NOMO-1 treated with DMSO at 0.1 percent for 48 hours (cell line): ENCODE results near the gene CROT.
A peak's percentile ranks its signal among the peaks of the same experiment; 100 is the strongest.
"Not testable (repeated sequence)": the region's sequence is repeated elsewhere in the genome, so short reads cannot be mapped to it uniquely, and the experiment has no call there.

Experiments used
- DNase-seq: peaks from one replicate; lab custom pipeline; 2025; ENCODE audit not compliant: unreplicated experiment; lab: John Stamatoyannopoulos, UW

Gene CROT, protein sequence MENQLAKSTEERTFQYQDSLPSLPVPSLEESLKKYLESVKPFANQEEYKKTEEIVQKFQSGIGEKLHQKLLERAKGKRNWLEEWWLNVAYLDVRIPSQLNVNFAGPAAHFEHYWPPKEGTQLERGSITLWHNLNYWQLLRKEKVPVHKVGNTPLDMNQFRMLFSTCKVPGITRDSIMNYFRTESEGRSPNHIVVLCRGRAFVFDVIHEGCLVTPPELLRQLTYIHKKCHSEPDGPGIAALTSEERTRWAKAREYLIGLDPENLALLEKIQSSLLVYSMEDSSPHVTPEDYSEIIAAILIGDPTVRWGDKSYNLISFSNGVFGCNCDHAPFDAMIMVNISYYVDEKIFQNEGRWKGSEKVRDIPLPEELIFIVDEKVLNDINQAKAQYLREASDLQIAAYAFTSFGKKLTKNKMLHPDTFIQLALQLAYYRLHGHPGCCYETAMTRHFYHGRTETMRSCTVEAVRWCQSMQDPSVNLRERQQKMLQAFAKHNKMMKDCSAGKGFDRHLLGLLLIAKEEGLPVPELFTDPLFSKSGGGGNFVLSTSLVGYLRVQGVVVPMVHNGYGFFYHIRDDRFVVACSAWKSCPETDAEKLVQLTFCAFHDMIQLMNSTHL

DNA sequence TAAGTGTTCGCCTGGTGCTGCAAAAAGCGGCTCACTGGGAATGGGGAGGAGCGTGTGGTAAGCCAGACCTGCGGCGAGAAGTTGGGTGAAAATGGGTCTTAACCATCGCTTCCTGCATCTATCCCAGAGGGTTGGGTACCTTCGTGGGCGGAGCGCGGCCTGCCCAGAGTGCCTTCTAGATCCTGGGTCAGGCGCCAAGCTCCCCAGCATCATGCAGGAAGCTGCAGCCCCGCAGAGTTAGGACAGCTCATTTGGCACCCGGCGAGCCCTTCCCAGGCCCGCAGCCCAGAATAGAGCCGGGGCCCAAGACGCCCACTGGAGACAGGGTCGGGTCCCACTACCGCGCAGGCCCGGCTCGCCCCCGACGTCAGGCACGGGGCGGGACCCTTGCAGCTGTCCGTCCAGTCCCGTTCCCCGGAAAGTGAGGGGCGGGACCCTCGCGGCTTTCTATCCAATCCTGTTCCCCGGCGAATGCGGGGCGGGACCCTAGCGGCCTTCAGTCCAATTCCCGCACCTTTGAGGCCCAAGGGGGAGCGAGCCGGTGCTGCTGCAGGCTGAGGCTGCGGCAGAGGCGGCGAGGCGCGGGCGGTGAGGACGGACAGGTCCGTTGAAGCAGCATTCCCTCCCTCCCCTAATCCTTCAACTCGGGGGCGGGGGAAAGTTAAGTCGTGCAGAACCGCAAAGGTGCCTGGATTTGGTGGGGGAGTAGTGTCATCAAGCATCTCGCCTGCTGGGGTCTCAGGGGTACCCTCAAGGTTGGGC lies at the start of gene CROT:
TSS of gene CROT (plus strand) at position 499 of the 762 bp plus-strand sequence. CDS start 3,405 bp downstream, outside the sequence.
- DNase-seq, result peak; percentile 99

DNA sequence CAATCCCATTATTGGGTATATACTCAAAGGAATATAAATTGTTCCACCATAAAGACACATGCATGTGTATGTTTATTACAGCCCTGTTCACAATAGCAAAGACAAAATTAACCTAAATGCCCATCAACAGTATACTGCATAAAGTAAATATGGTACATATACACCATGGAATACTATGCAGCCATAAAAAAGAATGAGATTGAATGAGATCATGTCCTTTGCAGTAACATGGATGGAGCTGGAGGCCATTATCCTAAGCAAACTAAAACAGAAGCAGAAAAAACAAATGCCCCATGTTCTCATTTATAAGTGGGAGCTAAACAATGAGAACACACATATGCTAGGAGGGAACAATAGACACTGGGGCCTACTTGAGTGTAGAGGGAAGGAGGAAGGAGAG lies 44.7 kb upstream of the CROT start:
- no peak for DNase-seq

DNA sequence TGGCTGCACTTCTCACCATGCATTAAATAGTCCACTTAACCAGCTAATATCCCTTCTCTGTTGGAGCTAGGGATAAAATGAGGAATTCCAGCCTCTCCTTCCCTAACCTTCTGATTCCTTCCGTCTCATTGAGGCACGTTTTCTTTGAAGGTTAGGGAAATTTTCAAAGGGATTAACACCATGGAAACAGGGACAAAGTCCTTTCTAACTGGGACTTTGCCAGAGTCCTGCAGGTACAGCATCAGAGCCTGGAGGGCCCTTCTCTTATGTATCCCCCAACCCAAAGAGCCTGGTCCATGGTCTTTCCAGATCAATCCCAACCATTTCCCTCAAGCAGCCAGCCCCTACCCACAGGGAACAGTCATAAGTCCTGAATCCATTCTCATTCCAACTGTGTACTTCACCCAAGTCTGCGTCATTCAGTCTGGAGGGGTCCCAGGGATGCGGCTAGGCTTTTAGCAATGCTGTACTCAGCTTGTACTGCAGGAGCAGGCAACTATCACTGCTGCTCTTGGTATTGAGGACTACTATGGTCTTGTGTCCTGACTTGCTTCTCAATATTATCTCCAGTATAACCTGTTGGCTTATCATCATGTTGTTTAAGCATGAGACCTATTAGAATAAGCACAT lies 34.6 kb upstream of the CROT start:
- DNase-seq, result no peak

DNA sequence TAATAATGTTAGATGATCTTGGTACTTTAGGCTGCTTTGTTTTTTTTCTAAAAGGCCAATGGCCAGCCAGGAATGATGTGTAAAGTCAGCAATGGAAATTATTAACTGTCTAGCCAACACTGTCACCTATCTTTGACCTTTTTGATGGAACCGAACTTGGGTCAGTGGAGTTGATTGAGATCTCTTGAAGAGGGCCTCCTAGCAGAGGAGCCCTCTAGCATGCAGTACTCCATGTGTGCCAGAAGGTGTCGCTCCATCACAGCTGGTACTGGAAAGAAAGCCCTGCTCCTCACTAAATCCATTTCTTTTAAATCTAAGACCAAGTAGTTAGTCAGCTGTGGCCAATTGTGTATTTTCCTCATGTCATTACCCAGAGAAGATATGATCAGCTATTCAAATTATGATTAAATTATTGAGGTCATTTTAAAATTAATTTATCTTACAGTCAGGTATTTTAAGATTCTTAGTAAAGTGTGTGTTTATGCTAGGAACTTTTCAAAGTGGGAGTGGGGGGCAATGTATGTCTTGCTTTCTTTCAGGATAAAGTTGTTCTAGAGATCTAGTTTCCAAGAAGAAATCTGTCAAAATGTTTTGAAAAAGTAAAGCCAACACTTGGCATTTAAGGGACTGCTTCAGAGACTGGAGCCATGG lies 33.1 kb upstream of the CROT start:
- DNase-seq, result peak; percentile 85

DNA sequence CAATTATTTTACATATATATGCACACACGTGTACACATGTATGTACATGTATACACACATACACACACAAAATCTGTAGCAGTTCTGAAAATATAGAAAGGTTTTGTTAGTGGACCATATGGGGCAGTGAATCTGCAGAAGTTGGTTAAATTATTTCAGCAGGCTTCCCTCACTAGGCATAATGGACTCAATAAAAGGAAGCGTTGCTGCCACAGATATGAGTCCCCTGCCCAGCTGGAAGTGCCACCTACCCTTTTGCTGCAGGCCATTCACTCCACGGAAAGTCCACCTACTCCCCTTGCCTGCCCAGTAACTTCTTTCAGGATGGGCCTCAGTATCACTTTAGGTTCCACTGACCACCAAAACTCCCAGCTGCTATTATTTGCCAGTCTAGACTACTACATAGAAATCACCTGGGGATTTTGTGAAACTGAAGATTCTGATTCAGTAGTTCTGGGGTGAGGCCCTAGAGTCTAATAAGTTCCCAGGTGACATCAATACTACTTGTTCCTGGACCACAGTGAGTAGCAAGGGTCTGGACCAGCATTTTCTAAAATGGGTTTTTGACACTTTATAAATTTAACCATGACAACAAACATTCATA lies 29.3 kb upstream of the CROT start:
- no peak for DNase-seq

DNA sequence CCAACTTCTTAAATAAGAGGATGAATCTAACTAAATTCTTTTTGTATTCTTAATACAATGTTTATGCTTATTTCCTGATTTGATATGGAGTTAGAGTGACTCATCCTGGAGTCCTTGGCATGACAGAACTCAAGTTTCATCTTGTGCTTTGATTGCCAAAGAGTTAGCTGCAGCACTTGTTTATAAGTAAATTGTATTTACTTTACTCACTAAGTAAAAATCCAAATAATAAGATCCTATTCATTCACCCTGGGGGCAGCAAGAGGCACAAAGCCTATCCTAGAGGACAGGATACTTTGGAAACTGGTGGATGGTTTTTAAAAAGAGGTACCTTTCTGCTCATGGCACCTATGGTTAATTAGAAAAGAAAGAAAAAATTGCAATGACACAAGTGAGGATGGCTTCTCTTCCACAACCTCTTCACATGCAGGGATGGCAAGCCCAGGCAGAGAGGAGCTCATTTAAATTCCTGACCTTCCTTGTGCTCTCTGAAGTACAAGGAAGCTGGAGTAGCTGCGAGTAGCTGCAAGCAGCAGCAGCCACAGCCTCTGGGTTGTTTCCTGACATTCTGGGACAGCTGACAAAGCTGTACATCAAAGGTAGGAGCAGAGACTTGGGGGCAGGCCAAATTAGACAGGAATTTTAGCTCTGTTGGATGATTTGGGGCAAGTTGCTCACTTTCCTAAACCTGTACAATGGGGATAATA lies 28.5 kb upstream of the CROT start:
- DNase-seq, result no peak

DNA sequence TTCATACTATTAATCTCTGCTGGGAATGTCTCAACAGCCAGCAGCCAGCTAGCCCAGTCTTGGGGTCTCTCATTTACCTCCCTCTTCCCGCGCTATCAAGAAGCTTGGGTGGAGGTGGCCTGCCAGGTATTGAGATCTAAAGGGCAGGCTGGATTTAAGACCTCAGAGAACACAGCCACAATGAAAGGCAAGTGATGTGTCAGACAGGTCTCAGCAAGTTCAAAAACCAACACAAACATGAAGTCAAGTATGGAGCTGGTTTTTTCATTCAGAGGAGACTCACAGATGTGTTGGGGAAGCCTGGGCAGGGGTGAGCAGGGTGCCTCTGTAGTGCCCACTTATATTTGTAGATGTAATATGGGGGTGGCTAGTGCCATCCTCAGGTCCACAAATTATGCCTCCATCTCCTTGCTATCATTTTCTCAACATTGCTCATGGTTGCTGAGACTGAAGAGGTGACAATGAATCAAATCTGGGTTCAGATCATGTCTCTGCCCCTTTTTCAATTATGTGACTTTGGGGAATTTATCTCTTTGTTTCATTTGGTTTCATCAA lies 27.7 kb upstream of the CROT start:
- no peak for DNase-seq

DNA sequence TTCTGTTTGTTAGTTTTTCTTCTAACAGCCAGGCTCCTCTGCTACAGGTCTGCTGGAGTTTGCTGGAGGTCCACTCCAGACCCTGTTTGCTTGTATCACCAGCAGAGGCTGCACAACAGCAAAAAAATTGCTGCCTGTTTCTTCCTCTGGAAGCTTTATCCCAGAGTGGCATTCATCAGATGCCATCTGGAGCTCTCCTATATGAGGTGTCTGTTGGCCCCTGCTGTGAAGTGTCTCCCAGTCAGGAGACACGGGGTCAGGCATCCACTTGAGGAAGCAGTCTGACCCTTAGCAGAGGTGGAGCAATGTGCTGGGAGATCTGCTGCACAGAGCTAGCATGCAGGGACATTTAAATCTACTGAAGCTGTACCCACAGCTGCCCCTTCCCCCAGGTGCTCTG lies 26.7 kb upstream of the CROT start:
- DNase-seq, result no peak

DNA sequence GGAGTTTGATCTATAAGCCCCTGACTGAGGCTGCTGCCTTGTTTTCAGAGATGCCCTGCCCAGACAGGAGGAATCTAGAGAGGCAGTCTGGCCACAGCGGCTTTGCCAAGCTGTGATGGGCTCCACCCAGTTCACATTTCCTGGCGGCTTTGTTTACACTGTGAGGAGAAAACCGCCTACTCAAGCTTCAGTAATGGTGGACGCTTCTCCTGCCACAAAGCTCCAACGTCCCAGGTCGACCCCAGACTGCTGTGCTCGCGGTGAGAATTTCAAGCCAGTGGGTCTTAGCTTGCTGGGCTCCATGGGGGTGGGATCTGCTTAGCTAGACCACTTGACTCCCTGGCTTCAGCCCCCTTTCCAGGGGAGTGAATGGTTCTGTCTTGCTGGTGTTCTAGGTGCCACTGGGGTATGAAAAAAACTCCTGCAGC lies 26.3 kb upstream of the CROT start:
- DNase-seq, result not testable (repeated sequence)

DNA sequence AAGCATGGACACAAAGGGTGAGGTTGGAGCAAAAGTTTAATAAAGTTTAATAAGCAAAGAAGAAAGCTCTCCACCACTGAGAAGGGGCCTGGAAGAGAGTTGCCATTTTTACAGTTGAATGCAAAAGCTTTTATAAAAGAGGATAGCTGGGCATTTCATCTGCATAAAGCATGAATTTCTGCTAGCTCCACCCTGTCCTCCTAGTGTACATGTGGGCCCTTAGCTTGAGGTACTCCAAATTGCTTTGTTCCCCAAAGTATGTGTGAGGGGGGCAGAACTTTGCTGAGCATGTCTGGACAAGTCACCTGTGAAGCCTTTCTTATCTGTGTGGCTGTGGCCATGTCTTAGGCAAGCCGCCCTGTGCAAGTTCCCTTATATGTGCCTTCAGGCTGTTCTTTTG lies 22.6 kb upstream of the CROT start:
- DNase-seq, result no peak

DNA sequence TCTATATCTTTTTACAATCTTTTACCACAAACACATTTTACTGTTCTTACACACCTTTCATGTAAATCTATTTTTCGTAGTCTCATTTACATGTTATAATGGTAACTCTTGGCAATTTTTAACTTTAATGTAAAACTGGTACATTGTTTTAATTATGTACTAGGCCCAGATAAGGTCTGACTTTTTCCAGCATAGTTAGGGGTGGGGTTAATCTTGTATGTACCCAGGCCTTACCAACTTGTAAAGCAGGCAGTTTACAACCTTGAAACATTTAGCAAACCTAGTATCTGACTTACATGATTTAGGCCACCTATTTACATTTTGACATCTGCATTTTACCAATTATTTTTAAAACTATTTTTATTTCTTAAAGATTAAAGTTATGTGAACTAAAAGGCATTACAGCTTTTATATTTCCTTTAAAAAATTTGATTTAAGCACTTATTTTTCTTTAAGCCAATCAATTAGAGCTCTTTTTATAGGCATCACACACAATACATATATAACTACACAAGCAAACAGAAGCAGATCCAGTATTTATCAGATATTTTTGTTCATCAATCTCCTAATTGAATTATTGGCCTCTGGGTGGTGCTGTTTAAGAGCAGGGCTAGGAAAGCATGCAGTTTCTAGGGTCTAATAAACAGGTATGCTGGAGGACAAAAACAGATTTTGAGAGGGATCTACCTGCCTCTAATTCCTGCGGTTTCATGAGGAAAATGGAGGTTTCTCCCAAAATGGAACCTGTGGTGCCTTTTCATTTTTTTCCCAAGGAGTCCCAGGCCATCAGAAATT lies 19.7 kb upstream of the CROT start:
- no peak for DNase-seq

DNA sequence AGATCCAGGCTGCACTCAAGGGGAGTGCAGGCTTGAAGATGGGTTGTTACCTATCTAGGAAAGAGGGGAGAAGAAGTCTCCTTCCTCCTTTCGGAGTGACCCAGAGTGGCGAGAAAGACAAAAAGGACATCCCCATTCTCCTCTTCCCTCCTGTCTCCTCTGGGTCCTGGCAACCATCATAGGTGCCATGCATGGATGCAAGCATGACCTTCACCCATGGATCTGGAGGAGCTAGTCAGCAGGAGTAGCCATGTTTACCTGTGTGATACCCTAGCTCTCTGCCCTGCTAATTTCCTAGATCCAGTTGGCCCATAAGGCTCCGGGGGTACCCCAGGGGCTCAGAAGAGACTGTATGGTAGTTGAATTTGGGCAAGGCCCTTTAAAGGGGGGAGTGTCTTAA lies 17.2 kb upstream of the CROT start:
- DNase-seq, result no peak

DNA sequence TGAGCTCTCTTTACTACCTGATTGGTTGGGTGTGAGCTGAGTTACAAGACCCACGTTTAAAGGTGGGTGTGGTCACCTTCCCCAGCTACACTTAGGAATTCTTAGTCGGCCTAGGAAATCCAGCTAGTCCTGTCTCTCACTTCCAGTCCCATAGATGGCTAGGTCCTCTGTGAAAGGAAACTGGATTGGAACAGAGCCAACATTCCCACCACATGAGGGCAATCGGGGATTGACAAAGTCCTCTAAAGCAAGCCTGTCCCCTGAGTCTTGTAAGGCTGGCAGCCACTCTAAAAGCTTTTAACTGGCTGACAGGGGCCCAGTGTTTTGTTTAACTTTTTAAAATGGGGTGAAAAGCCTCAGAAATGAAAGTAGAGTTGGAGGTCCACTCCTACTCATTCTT lies 15.1 kb upstream of the CROT start:
- DNase-seq, result no peak

DNA sequence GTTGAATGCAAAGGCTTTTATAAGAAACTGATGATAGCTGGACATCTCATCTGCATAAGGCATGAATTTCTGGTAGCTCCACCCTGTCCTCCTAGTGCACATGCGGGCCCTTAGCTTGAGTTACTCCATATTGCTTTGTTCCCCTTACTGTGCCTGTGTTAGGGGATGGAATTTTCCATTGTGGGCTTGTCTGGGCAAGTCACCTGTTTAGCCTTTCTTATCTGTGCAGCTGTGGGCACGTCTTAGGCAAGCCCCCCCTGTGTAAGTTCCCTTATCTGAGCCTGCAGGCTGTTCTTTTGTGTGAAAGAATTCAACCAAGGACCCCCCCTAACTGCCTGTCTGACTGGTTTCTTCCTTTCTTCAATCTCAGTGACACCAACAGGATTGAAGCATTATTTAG lies 14.5 kb upstream of the CROT start:
- no peak for DNase-seq

DNA sequence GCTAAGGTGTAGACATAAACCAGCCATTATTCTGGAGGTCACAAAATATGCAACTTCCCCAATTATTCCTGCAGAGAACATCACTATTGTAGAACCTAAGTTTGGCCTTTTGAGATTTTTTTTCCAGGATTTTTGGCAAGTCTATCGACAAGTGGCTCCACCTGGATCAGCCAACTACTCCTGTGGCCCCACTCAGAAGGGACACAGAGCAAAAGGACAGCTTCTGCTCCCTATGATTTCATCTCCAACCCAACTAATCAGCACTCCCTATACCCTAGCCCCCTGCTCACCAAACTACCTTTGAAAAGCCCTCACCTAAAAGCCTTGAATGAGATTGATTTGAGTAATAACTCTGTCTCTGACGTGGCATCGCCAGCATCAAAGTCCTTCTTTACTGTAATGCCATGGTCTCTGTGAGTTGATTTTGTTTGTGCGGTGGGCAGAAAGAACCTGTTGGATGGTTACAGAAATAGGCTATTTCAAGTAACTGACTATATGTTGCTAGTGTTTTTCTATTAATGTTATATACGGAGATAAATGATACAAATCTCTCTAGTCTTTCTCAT lies 13.7 kb upstream of the CROT start:
- DNase-seq, result no peak

DNA sequence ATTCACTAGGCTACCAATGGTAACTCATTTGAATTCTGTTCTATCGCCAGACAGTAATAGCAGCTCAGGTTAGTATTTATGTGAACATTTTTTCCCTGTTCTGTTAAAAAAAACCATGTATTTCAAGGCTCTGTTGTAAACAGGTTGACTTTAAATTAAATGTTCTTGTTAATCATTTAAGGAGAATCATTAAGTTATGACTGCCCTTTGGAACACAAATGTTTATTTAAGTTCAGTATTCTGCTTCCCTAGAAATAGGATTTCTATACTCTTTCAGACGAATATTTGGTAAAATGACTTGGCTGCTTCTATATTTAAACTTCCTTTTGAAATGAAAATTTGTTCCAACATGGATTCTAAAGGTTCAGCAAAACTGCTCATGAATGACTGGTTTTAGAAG lies 13.1 kb upstream of the CROT start:
- no peak for DNase-seq

DNA sequence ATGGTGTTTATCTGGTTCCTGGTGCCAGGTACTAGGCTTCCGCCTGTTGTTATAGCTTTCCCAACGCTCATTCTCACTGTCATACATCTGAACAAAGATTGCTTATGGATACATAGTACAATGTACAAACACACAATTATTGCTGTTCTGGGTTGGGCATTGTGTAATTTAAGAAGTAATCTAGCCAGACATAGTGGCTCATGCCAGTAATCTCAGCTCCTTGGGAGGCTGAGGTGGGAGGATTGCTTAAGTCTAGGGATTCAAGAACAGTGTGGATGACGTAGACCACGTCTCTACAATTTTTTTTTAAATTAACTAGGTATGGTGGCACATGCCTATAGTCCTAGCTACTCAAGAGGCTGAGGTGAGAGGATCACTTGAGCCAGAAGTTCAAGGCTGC lies 9.3 kb upstream of the CROT start:
- no peak for DNase-seq

DNA sequence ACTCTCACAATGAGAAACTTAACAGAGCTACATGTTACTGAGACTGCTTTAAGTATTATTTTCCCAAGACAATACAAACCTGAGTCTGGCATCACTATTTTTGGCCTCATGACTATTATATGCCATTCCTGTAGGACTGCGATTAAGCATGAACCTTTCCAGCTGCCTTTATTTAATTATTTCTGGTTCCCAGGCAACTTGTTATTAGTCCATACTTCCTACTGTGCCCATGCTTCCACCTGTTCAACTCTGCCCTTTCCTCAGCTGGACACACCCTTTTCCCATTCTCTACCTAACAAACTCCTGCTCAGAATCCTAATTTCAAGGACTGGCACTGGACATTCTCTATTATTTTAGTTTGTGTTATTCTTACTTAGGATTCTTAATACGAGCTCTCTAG lies 8.1 kb upstream of the CROT start:
- DNase-seq, result no peak
